GM12891 (cell line): ENCODE data around the gene ALDH1A1.

Source experiments
- POLR2A ChIP-seq: IDR thresholded peaks from 2 replicates; pipeline ENCODE4 v1.6.1; 2011; ENCODE audit warnings: low read depth, low read length, control low read depth
- POLR2AphosphoS5 ChIP-seq: IDR thresholded peaks from 2 replicates; pipeline ENCODE4 v1.6.1; 2011; ENCODE audit warnings: low read depth, low read length, control low read depth
- POU2F2 ChIP-seq: IDR thresholded peaks from 2 replicates; pipeline ENCODE4 v1.6.1; 2011; ENCODE audit warnings: low read depth, mild to moderate bottlenecking, control low read depth, low read length, moderate library complexity
- SPI1 ChIP-seq: IDR thresholded peaks from 2 replicates; pipeline ENCODE4 v1.6.1; 2011; ENCODE audit warnings: low read depth, low read length, control low read depth
- TAF1 ChIP-seq: IDR thresholded peaks from 2 replicates; pipeline ENCODE4 v1.6.1; 2011; ENCODE audit warnings: low read depth, low read length, control low read depth

DNA sequence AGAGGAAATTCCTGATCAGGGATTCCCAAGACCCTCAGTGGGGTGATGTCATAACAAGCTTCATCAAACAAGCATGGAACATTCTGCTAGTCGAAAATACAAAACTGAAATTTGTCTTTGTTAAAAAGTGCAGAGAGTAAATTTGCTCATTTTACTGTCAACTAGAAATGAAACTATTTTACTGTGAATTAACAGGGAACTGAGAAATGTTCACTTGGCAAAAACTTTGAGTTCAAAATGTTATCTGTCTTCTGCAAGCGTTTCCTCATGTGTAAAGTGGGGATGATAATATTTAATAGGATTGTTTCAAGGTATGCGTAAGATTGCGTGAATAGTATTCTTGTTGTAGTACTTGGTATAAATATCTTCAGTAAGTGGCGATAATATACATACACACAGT is 45.4 kb downstream of the ALDH1A1 start:
- TF ChIP-seq POLR2A (no peak), SPI1 (no peak), TAF1 (no peak), POLR2AphosphoS5 (no peak), POU2F2 (no peak)
